K562 (cell line): Measurements from ENCODE around the gene SPOCK3. TPM values are rescaled to one million over a fixed set of nuclear protein-coding genes. Genes with fewer than 3 reads are reported as not detected.

Experiments used
- ATAC-seq: fragments of 200-7000 bp; cut with Tn5 transposase; 3 replicates; pipeline ENCODE4 v1.9.1; 2020; ENCODE audit warnings: moderate library complexity
- BruUV-seq: library from RNA; stranded (reverse); fragments of 400-500 nt; replicated peaks from 2 replicates; lab custom pipeline; 2021; lab: Mats Ljungman, UMichigan
- CTCF ChIA-PET: fragments of 300-600 bp; formaldehyde crosslinking; extraction: SDS; loops from one replicate; lab custom pipeline; 2021; ENCODE audit warnings: low intra/inter-chr PET ratio; lab: Yijun Ruan, JAX
- POLR2A ChIA-PET: fragments of 300-600, 350-650 bp; sonication (Branson Sonifier 250); formaldehyde crosslinking; extraction: SDS; loops from one replicate; lab custom pipeline; 2021; ENCODE audit warnings: antibody characterized with exemption, inconsistent platforms; lab: Yijun Ruan, JAX
- DNase-seq, 4 experiments: peaks; one replicate each; pipeline versions ENCODE4 v3.0.0 to v3.0.0-alpha.2; 2011 to 2018; ENCODE audit warnings: low spot score in 3 of 4, mixed read lengths in 3 of 4; ENCODE audit errors: extremely low read depth in 1 of 4
- FAIRE-seq: peaks from 2 replicates; lab custom pipeline; 2011; peaks lifted over from hg19 to GRCh38; lab: Jason Lieb, UNC
- H2AFZ ChIP-seq: 2 replicates; pipeline ENCODE4 v1.6.0; 2011; ENCODE audit warnings: low read depth, low read length, control low read depth, inconsistent platforms
- H3K27ac ChIP-seq: fragments of 200-600 bp; 3 replicates; pipeline ENCODE4 v1.8.0; 2011; ENCODE audit warnings: low read depth, mild to moderate bottlenecking, control low read depth, inconsistent platforms, low read length, moderate library complexity, mixed read lengths; ENCODE audit errors: extremely low read depth
- H3K27me3 ChIP-seq, 2 experiments: fragments of 300-600 bp in 1 of 2; 2 replicates in 1 of 2; 3 replicates in 1 of 2; pipeline versions ENCODE4 v1.6.0 to v1.8.0; 2011; ENCODE audit warnings: inconsistent platforms in 2 of 2, low read length in 2 of 2, mild to moderate bottlenecking in 1 of 2, mixed read lengths in 1 of 2, moderate library complexity in 1 of 2; ENCODE audit not compliant: control insufficient read depth in 2 of 2, insufficient read depth in 2 of 2
- H3K36me3 ChIP-seq: fragments of 300-600 bp; 3 replicates; pipeline ENCODE4 v1.8.0; 2011; ENCODE audit warnings: mild to moderate bottlenecking, low read length, inconsistent platforms; ENCODE audit not compliant: control insufficient read depth, insufficient read depth
- H3K4me1 ChIP-seq, 2 experiments: fragments of 200-600 bp in 1 of 2; replicated peaks in 1 of 2; 2 replicates in 1 of 2; 3 replicates in 1 of 2; pipeline versions ENCODE4 v1.5.1 to v1.8.0; 2011; ENCODE audit warnings: inconsistent platforms in 2 of 2, low read length in 2 of 2, mild to moderate bottlenecking in 1 of 2, mixed read lengths in 1 of 2, moderate library complexity in 1 of 2; ENCODE audit not compliant: control insufficient read depth in 2 of 2, insufficient read depth in 2 of 2
- H3K4me2 ChIP-seq: 2 replicates; pipeline ENCODE4 v1.6.1; 2011; ENCODE audit warnings: low read length, control low read depth, inconsistent platforms, mixed read lengths; ENCODE audit not compliant: insufficient read depth
- H3K4me3 ChIP-seq: fragments of 200-600 bp; sonication (generic), shearing (Covaris generic); 2 replicates; pipeline ENCODE4 v1.5.1; 2016; ENCODE audit warnings: control low read depth, inconsistent platforms
- H3K79me2 ChIP-seq: fragments of 200-600 bp; 3 replicates; pipeline ENCODE4 v1.8.0; 2011; ENCODE audit warnings: low read length, inconsistent platforms; ENCODE audit not compliant: control insufficient read depth, insufficient read depth
- H3K9ac ChIP-seq, 2 experiments: 2 replicates each; pipeline versions ENCODE4 v1.6.0 to v1.6.1; 2011; ENCODE audit warnings: low read depth in 2 of 2, low read length in 2 of 2, control low read depth in 1 of 2, inconsistent platforms in 1 of 2, mild to moderate bottlenecking in 1 of 2, mixed read lengths in 1 of 2; ENCODE audit not compliant: insufficient read depth in 1 of 2
- H3K9me1 ChIP-seq: one replicate; pipeline ENCODE4 v1.6.0; 2011; ENCODE audit warnings: inconsistent platforms, mild to moderate bottlenecking, low read length, moderate library complexity; ENCODE audit not compliant: control insufficient read depth, insufficient read depth
- H3K9me3 ChIP-seq: replicated peaks from 2 replicates; pipeline ENCODE4 v1.5.1; 2011; ENCODE audit warnings: low read depth, low read length, inconsistent platforms; ENCODE audit not compliant: control insufficient read depth, insufficient read depth
- H4K20me1 ChIP-seq: replicated peaks from 2 replicates; pipeline ENCODE4 v1.6.1; 2011; ENCODE audit warnings: low read length, inconsistent platforms, mixed read lengths; ENCODE audit not compliant: control insufficient read depth, insufficient read depth
- EP300 ChIP-seq: IDR thresholded peaks from 2 replicates; pipeline ENCODE4 v1.6.1; 2012; ENCODE audit warnings: low read length, improper control_type of control experiment
- GATAD2B ChIP-seq: fragments of 450-650 bp; IDR thresholded peaks from 2 replicates; pipeline ENCODE4 v1.6.1; 2017; ENCODE audit warnings: mild to moderate bottlenecking, borderline replicate concordance
- KHSRP ChIP-seq: fragments of 450-650 bp; IDR thresholded peaks from 2 replicates; pipeline ENCODE4 v1.6.1; 2017
- KLF13 ChIP-seq: fragments of 450-650 bp; IDR thresholded peaks from 2 replicates; pipeline ENCODE4 v1.6.1; 2016; ENCODE audit warnings: missing genetic modification characterization, low read depth, mild to moderate bottlenecking, missing compliant biosample characterization, moderate library complexity, borderline replicate concordance
- NCOR1 ChIP-seq: fragments of 450-650 bp; IDR thresholded peaks from 2 replicates; pipeline ENCODE4 v1.6.1; 2016; ENCODE audit warnings: mild to moderate bottlenecking, moderate library complexity
- NELFE ChIP-seq: IDR thresholded peaks from 2 replicates; pipeline ENCODE4 v1.6.1; 2011; ENCODE audit warnings: mild to moderate bottlenecking; ENCODE audit not compliant: insufficient read depth, insufficient read length
- NRF1 ChIP-seq, 2 experiments: fragments of 450-650 bp; IDR thresholded peaks in 1 of 2; conservative IDR thresholded peaks in 1 of 2; 2 replicates each; pipeline ENCODE4 v1.6.1; 2014; ENCODE audit warnings: mild to moderate bottlenecking in 2 of 2
- PTRF ChIP-seq: fragments of 450-650 bp; IDR thresholded peaks from 2 replicates; pipeline ENCODE4 v1.6.1; 2016; ENCODE audit warnings: mild to moderate bottlenecking, missing genetic modification characterization, missing compliant biosample characterization
- U2AF2 ChIP-seq: fragments of 200-400 bp; formaldehyde crosslinking; optimal IDR thresholded peaks from 2 replicates; pipeline ENCODE3; 2017; ENCODE audit warnings: low read depth, mild to moderate bottlenecking, low read length
- ZNF282 ChIP-seq: sonication (generic); formaldehyde crosslinking; IDR thresholded peaks from 2 replicates; pipeline ENCODE4 v1.8.1; 2023; ENCODE audit warnings: missing genetic modification reagents
- ZNF589 ChIP-seq: fragments of 200-800 bp; sonication (Bioruptor generic); IDR thresholded peaks from 2 replicates; pipeline ENCODE4 v1.6.1; 2016; ENCODE audit warnings: low read depth, missing genetic modification characterization, missing compliant biosample characterization
- WGBS: fragments of 100-300 bp; shearing (Covaris generic); methylation state at CpG from one replicate; pipeline ENCODE4 v1.1.6; 2016; ENCODE audit warnings: low coverage, mixed read lengths; ENCODE audit not compliant: insufficient coverage; ENCODE audit errors: missing lambda C conversion rate; 5-methylcytosine and 5-hydroxymethylcytosine counted together
- in situ Hi-C: fragments of 300-500 bp; cut with MboI; formaldehyde crosslinking; loops from 4 replicates; pipeline ENCODE4 v1.15.0; 2018; ENCODE audit warnings: inconsistent platforms, mixed read lengths
- intact Hi-C: fragments of 100-400 bp; cut with micrococcal nuclease; formaldehyde crosslinking; loops from 2 replicates; pipeline ENCODE4 v1.14.2; 2022
- polyA plus RNA-seq, 8 experiments: library from polyadenylated mRNA; depleted of rRNA in 4 of 8; stranded (reverse) in 5 of 8; unstranded in 3 of 8; fragments of >200 nt; fragmentation: Nextera tagmentation in 2 of 8; fragmentation: Illumina TruSeq in 1 of 8; extraction: Ambion mirVana in 2 of 8; extraction: Trizol in 1 of 8; gene quantifications; 2 replicates each; pipeline versions ENCODE4 v1.2.1 to v1.2.3, GENCODE V29; 2011 to 2014; ENCODE audit warnings: inconsistent platforms in 1 of 8, missing spikeins in 1 of 8
- total RNA-seq, 7 experiments: library from RNA; depleted of rRNA in 6 of 7; stranded (reverse); fragments of >200 nt in 6 of 7; fragmentation: Illumina TruSeq in 2 of 7; extraction: Trizol in 2 of 7; gene quantifications; 2 replicates each; pipeline versions ENCODE4 v1.2.1 to v1.2.3, GENCODE V29; 2011 to 2021; ENCODE audit warnings: low replicate concordance in 1 of 7
- TF ChIP-seq, protein P1 (sequence below), 2 experiments: fragments of 450-650 bp; conservative IDR thresholded peaks; 2 replicates each; pipeline ENCODE4 v1.6.1; 2017; ENCODE audit warnings: mild to moderate bottlenecking in 2 of 2, moderate library complexity in 2 of 2
- TF ChIP-seq, protein P2 (sequence below): IDR thresholded peaks from 3 replicates; pipeline ENCODE4 v1.6.1; 2011; ENCODE audit warnings: borderline replicate concordance, mild to moderate bottlenecking; ENCODE audit not compliant: insufficient read length, insufficient read depth

SPOCK3 gene
- total and polyA plus RNA-seq, 9 of the 15 experiments (the other 6 are each of a cell fraction or from before 2014, with no cell fraction given), result not detected

DNA sequence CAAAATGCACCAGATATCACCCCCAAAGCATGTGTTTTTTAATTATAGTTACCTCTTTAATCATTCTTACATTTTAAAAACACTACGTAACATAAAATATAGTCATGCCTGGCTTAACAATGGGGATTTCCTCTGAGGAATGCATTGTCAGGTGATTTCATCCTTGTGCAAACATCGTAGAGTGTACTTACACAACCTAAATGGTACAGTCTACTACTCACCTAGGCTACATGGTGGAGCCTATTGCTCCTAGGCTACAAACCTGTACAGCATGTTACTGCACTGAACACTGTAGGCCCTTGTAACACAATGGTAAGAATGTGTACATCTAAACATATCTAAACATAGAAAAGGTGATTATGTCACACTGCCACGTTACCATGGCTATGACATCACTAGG lies 208.6 kb downstream of the SPOCK3 start:
- Histone ChIP-seq H3K4me3 (no peak overlapping the region), H2AFZ (no peak overlapping the region), H3K36me3 (no peaks in the 10 kb centered on the region), H3K4me2 (no peak overlapping the region), H3K27me3 (no peaks in the 10 kb centered on the region), H3K9me1 (no peaks in the 10 kb centered on the region), H3K9me3 (0 out of 2 replicates have a peak, but pooled peaks cover 3% of the 10 kb centered on the region), H3K9ac (no peak overlapping the region), H4K20me1 (no peaks in the 10 kb centered on the region), H3K79me2 (no peaks in the 10 kb centered on the region), H3K27ac (no peak overlapping the region), H3K4me1 (no peaks in the 10 kb centered on the region)
- intact Hi-C loops, result no loop called here
- ChIA-PET CTCF (no interaction called here), POLR2A (no interaction called here)
- ATAC-seq (no peak), DNase-seq (no peak), FAIRE-seq (no peak)
- BruUV-seq, result no TSS peak
- WGBS, result 0% methylated on average over 3 of the region's 3 CpGs
- TF ChIP-seq NRF1 (conservative IDR thresholded peaks at IDR 0.05 in 1 of 2, IDR thresholded peaks at IDR 0.05 in 1 of 2), result no peak
- no peak for TF ChIP-seq PTRF (tag)
- TF ChIP-seq KLF13, result no peak
- no peak for TF ChIP-seq NCOR1
- TF ChIP-seq ZNF282 (CRISPR knock-in tag), result no peak
- no peak for TF ChIP-seq KHSRP
- in situ Hi-C loops, result no loop called here

DNA sequence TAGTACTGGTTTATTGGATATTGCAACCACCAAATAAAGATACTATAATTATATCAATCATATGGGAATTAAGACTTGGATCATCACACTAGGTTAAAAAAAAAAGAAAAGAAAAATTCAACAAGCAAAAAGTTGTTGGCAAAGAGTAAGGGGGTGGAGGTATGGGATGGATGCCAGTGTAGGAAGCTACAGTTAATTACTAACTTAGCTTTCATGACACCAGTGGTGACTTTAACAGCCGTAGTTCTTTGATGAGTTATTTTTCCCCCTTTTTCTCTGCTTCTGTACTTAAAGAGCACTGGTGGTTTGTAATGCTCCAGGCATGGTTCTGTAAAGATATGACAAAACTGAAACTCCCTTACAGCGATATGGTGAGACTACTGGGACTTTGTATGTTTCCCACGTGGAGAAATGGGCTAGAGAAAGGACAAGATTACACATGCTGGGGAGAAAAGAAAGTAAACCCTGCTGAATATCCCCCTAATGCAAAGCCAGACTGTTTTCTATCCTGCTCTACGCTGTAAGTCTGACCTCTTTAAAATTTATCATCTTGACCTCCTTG lies 210.8 kb downstream of the SPOCK3 start:
- Histone ChIP-seq H3K9me1 (no peaks in the 10 kb centered on the region), H3K4me3 (no peak overlapping the region), H3K27ac (no peak overlapping the region), H3K27me3 (no peaks in the 10 kb centered on the region), H4K20me1 (no peaks in the 10 kb centered on the region), H3K9me3 (0 out of 2 replicates have a peak, but pooled peaks cover 3% of the 10 kb centered on the region), H2AFZ (no peak overlapping the region), H3K4me1 (no peaks in the 10 kb centered on the region), H3K9ac (no peak overlapping the region), H3K4me2 (no peak overlapping the region), H3K36me3 (no peaks in the 10 kb centered on the region), H3K79me2 (no peaks in the 10 kb centered on the region)
- in situ Hi-C loops, result no loop called here
- ChIA-PET POLR2A (no interaction called here), CTCF (no interaction called here)
- FAIRE-seq (no peak), DNase-seq (no peak), ATAC-seq (no peak)
- intact Hi-C loops, result no loop called here
- TF ChIP-seq U2AF2 (no peak), GATAD2B (no peak), NELFE (no peak), EP300 (no peak), ZNF589 (CRISPR knock-in tag) (no peak)
- TF ChIP-seq, protein P1, sequence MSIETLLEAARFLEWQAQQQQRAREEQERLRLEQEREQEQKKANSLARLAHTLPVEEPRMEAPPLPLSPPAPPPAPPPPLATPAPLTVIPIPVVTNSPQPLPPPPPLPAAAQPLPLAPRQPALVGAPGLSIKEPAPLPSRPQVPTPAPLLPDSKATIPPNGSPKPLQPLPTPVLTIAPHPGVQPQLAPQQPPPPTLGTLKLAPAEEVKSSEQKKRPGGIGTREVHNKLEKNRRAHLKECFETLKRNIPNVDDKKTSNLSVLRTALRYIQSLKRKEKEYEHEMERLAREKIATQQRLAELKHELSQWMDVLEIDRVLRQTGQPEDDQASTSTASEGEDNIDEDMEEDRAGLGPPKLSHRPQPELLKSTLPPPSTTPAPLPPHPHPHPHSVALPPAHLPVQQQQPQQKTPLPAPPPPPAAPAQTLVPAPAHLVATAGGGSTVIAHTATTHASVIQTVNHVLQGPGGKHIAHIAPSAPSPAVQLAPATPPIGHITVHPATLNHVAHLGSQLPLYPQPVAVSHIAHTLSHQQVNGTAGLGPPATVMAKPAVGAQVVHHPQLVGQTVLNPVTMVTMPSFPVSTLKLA (conservative IDR thresholded peaks at IDR 0.05), result no peak
- TF ChIP-seq, protein P2, sequence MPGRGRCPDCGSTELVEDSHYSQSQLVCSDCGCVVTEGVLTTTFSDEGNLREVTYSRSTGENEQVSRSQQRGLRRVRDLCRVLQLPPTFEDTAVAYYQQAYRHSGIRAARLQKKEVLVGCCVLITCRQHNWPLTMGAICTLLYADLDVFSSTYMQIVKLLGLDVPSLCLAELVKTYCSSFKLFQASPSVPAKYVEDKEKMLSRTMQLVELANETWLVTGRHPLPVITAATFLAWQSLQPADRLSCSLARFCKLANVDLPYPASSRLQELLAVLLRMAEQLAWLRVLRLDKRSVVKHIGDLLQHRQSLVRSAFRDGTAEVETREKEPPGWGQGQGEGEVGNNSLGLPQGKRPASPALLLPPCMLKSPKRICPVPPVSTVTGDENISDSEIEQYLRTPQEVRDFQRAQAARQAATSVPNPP, result no peak
- BruUV-seq, result no TSS peak
- 4% methylated on average over 4 of the region's 4 CpGs for WGBS
